ENCODE data around the gene PCDHA1.

DNA sequence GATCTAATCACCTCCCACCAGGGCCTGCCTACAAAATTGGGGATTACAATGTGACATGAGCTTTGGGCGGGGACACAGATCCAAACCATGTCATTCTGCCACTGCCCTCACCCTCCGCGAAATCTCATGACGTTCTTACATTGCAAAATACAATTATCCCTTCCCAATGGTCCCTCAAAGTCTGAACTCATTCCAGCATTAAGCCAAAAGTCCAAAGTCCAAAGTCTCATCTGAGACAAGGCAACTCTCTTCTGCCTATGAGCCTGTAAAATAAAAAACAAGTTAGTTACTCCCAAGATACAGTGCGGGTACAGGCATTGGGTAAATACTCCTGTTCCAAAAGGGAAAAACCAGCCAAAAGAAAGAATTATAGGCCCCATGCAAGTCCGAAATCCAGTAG is 165.7 kb downstream of the PCDHA1 start:
- TF ChIP-seq, protein P1, sequence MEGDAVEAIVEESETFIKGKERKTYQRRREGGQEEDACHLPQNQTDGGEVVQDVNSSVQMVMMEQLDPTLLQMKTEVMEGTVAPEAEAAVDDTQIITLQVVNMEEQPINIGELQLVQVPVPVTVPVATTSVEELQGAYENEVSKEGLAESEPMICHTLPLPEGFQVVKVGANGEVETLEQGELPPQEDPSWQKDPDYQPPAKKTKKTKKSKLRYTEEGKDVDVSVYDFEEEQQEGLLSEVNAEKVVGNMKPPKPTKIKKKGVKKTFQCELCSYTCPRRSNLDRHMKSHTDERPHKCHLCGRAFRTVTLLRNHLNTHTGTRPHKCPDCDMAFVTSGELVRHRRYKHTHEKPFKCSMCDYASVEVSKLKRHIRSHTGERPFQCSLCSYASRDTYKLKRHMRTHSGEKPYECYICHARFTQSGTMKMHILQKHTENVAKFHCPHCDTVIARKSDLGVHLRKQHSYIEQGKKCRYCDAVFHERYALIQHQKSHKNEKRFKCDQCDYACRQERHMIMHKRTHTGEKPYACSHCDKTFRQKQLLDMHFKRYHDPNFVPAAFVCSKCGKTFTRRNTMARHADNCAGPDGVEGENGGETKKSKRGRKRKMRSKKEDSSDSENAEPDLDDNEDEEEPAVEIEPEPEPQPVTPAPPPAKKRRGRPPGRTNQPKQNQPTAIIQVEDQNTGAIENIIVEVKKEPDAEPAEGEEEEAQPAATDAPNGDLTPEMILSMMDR (IDR thresholded peaks at IDR 0.05): no peak
- no peak for TF ChIP-seq POLR2A (IDR thresholded peaks at IDR 0.05)

Data from uterus (tissue), 2 donors.